OCI-LY3 (cell line): ENCODE results near the gene TPM1.

Experiments used
- H2AFZ ChIP-seq: fragments of 200-600, 300-600 bp; shearing (Covaris generic); 2 replicates; pipeline ENCODE4 v1.6.0; 2014; ENCODE audit warnings: antibody characterized with exemption, low read depth, low read length
- H3K27ac ChIP-seq: fragments of 200-600, 300-600 bp; sonication (generic); 2 replicates; pipeline ENCODE4 v1.5.1; 2014; ENCODE audit warnings: mild to moderate bottlenecking, low read length, moderate library complexity, mixed read lengths
- H3K27me3 ChIP-seq: fragments of 200-600, 300-600 bp; sonication (generic); 2 replicates; pipeline ENCODE4 v1.6.1; 2014; ENCODE audit warnings: low read depth, low read length, mixed read lengths
- H3K36me3 ChIP-seq: fragments of 200-600, 300-600 bp; sonication (generic); replicated peaks from 2 replicates; pipeline ENCODE3; 2014; ENCODE audit warnings: low read depth, low read length, mixed read lengths
- H3K4me1 ChIP-seq: fragments of 300-600, 200-600 bp; sonication (generic); 2 replicates; pipeline ENCODE4 v1.6.1; 2014; ENCODE audit warnings: low read length, mixed read lengths
- H3K4me2 ChIP-seq: fragments of 200-600, 300-600 bp; sonication (generic); 2 replicates; pipeline ENCODE4 v1.6.1; 2014; ENCODE audit warnings: low read length, mixed read lengths
- H3K4me3 ChIP-seq: fragments of 300-600, 200-600 bp; sonication (generic); 2 replicates; pipeline ENCODE4 v1.5.1; 2014; ENCODE audit warnings: antibody characterized with exemption, mild to moderate bottlenecking, low read length, moderate library complexity
- H3K79me2 ChIP-seq: fragments of 300-600, 200-600 bp; shearing (Covaris generic); 2 replicates; pipeline ENCODE4 v1.6.1; 2014; ENCODE audit warnings: mild to moderate bottlenecking, low read length, mixed read lengths
- H3K9ac ChIP-seq: fragments of 300-600, 200-600 bp; shearing (Covaris generic); 2 replicates; pipeline ENCODE4 v1.6.0; 2014; ENCODE audit warnings: mild to moderate bottlenecking, low read length, moderate library complexity
- H3K9me3 ChIP-seq: fragments of 200-600, 300-600 bp; shearing (Covaris generic); 2 replicates; pipeline ENCODE4 v1.6.1; 2014; ENCODE audit warnings: low read length, mixed read lengths; ENCODE audit not compliant: insufficient read depth
- H4K20me1 ChIP-seq: fragments of 200-600, 300-600 bp; sonication (generic); 2 replicates; pipeline ENCODE4 v1.6.1; 2016; ENCODE audit warnings: low read length, mixed read lengths; ENCODE audit not compliant: insufficient read depth
- EZH2phosphoT487 ChIP-seq: fragments of 200-600 bp; shearing (Covaris generic); IDR thresholded peaks from 2 replicates; pipeline ENCODE4 v1.6.1; 2018; ENCODE audit warnings: antibody characterized with exemption, mixed run types, low read depth
- TF ChIP-seq, protein P1 (sequence below): fragments of 200-600, 300-600 bp; sonication (generic); IDR thresholded peaks from 2 replicates; pipeline ENCODE4 v1.5.1; 2014; ENCODE audit warnings: antibody characterized with exemption, low read length, low read depth

Gene TPM1

GRCh38 chr15:63066272-63066671 lies 23.7 kb downstream of the TPM1 start:
- no peak for TF ChIP-seq EZH2phosphoT487
- TF ChIP-seq, protein P1, sequence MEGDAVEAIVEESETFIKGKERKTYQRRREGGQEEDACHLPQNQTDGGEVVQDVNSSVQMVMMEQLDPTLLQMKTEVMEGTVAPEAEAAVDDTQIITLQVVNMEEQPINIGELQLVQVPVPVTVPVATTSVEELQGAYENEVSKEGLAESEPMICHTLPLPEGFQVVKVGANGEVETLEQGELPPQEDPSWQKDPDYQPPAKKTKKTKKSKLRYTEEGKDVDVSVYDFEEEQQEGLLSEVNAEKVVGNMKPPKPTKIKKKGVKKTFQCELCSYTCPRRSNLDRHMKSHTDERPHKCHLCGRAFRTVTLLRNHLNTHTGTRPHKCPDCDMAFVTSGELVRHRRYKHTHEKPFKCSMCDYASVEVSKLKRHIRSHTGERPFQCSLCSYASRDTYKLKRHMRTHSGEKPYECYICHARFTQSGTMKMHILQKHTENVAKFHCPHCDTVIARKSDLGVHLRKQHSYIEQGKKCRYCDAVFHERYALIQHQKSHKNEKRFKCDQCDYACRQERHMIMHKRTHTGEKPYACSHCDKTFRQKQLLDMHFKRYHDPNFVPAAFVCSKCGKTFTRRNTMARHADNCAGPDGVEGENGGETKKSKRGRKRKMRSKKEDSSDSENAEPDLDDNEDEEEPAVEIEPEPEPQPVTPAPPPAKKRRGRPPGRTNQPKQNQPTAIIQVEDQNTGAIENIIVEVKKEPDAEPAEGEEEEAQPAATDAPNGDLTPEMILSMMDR, result no peak
- no peak overlapping the region for H2AFZ ChIP-seq
- H3K27me3 ChIP-seq, result no peaks in the 10 kb centered on the region
- H3K36me3 ChIP-seq, result no peaks in the 10 kb centered on the region
- H3K4me1 ChIP-seq, result no peaks in the 10 kb centered on the region
- H3K27ac ChIP-seq, result no peak overlapping the region
- H3K4me2 ChIP-seq, result no peak overlapping the region
- no peaks in the 10 kb centered on the region for H3K9me3 ChIP-seq
- H3K9ac ChIP-seq, result no peak overlapping the region
- H4K20me1 ChIP-seq, result no peaks in the 10 kb centered on the region
- no peaks in the 10 kb centered on the region for H3K79me2 ChIP-seq
- H3K4me3 ChIP-seq, result no peak overlapping the region

DNA sequence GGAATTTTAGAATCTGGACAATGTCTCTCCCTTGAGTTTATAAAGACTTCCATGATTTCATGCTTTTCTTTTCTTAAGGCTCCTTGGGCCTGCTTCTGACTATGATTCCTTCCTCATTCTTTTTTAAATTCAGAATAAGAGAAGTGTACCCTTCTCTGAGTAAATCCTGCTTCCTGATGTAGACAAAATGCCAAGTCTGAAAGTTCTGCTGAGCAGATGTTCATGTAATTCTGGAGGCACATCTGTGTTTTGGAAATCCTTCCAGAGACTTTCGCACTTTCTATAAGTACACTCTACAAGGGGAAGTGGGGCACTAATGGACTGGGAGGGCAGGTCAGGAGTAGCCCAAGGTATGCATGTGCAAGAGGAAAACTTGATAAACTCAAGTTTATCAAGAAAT lies 24.8 kb downstream of the TPM1 start:
- no peak overlapping the region for H3K4me2 ChIP-seq
- no peak overlapping the region for H3K4me3 ChIP-seq
- H3K36me3 ChIP-seq, result no peaks in the 10 kb centered on the region
- no peak overlapping the region for H3K27ac ChIP-seq
- H4K20me1 ChIP-seq, result no peaks in the 10 kb centered on the region
- no peak overlapping the region for H3K9ac ChIP-seq
- H3K9me3 ChIP-seq, result no peaks in the 10 kb centered on the region
- no peaks in the 10 kb centered on the region for H3K79me2 ChIP-seq
- no peaks in the 10 kb centered on the region for H3K4me1 ChIP-seq
- no peaks in the 10 kb centered on the region for H3K27me3 ChIP-seq
- no peak overlapping the region for H2AFZ ChIP-seq
- TF ChIP-seq EZH2phosphoT487, result no peak
- TF ChIP-seq, protein P1, result no peak

DNA sequence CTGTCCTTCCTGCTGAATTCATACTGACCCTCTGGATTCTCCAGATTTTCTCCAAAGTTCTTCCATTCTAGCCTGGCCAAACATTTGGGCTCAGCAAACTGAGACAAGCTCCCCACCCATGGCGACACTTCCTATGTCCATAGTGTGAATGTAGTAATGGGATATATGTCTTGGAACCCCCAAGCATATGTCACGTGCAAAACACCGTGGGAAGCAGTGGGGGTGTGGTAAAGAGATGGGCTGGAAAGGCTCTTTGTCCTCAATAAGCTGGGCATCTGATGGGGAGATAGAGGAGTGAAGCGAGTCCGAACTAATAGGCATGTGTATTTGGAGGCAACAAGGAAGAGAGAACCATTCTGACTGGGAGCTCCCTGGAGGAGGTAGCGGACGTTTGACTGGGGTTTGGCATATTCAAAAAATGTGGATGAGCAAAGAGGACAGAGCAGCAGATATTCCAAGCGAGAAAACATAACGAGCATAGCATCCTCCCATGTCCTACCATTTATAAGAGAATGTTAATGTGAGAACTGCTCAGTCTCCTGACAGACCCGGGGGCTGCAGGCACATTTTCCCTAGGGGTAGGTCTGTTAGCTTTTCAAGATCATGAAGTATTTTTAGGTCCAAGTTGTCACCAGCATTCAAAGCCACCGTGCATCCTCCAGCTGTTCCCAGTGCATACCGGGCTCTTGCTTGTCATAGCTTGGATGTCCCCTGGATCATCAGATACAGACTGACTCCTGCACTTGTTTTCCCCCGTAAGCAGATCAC lies 25.6 kb downstream of the TPM1 start:
- no peaks in the 10 kb centered on the region for H3K36me3 ChIP-seq
- no peak overlapping the region for H3K27ac ChIP-seq
- H4K20me1 ChIP-seq, result no peaks in the 10 kb centered on the region
- no peaks in the 10 kb centered on the region for H3K9me3 ChIP-seq
- H3K9ac ChIP-seq, result no peak overlapping the region
- H3K27me3 ChIP-seq, result no peaks in the 10 kb centered on the region
- TF ChIP-seq, protein P1, result no peak
- no peak for TF ChIP-seq EZH2phosphoT487
- H3K4me2 ChIP-seq, result no peak overlapping the region
- H3K4me3 ChIP-seq, result no peak overlapping the region
- H3K79me2 ChIP-seq, result no peaks in the 10 kb centered on the region
- no peaks in the 10 kb centered on the region for H3K4me1 ChIP-seq
- no peak overlapping the region for H2AFZ ChIP-seq

- Histone ChIP-seq H3K79me2 (no peaks in the 10 kb centered on the region), H3K9me3 (no peaks in the 10 kb centered on the region), H3K27ac (no peak overlapping the region), H3K4me2 (no peak overlapping the region), H3K27me3 (no peaks in the 10 kb centered on the region), H3K9ac (no peak overlapping the region), H3K4me3 (no peak overlapping the region), H4K20me1 (no peaks in the 10 kb centered on the region), H3K4me1 (no peaks in the 10 kb centered on the region), H2AFZ (no peak overlapping the region), H3K36me3 (no peaks in the 10 kb centered on the region)
- TF ChIP-seq, protein P1, result no peak
- TF ChIP-seq EZH2phosphoT487, result no peak
Measured at GRCh38 chr15:63069616-63070090, 27.1 kb downstream of the TPM1 start.
